ENCODE data around the gene SEH1L.

Gene SEH1L

DNA sequence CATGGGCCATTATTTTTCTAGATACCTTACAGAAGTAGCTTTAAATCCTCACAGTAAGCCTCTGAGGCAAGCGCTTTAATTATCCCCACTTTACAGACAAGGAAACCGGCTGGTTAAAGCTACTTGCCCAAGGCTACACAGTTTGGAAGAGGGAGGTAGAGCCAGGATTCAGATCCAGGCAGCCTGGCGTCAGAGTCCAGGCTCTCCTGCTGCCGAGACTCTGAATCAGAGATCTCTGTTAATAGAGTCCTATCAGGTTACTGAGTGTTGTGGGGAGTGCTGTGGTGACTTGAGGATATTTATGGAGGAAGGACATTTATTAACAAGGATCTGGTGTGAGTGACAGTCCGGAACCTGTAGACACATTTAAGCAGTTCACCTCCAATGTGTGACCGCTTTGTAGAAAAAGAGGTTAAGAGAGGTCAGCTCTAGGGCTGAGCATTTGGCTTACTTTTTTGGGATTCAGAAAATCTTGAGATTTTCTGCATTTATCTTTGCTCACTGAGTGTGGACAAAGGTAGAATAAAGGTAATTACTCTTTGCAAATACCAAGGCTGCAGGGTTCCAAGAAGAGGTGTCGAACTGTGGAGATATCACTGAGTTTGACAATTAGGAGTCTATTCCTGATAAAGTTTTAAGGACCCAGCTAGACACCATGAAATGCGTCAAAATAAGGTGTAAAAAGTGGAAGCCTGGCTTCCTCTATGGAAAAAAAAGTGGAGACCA lies 41.7 kb downstream of the SEH1L start:
- H3K4me3 ChIP-seq (ENCODE audit: low read depth, low read length) = no peak overlapping the region
- H3K27ac ChIP-seq = no peak overlapping the region
- TF ChIP-seq, protein P1, sequence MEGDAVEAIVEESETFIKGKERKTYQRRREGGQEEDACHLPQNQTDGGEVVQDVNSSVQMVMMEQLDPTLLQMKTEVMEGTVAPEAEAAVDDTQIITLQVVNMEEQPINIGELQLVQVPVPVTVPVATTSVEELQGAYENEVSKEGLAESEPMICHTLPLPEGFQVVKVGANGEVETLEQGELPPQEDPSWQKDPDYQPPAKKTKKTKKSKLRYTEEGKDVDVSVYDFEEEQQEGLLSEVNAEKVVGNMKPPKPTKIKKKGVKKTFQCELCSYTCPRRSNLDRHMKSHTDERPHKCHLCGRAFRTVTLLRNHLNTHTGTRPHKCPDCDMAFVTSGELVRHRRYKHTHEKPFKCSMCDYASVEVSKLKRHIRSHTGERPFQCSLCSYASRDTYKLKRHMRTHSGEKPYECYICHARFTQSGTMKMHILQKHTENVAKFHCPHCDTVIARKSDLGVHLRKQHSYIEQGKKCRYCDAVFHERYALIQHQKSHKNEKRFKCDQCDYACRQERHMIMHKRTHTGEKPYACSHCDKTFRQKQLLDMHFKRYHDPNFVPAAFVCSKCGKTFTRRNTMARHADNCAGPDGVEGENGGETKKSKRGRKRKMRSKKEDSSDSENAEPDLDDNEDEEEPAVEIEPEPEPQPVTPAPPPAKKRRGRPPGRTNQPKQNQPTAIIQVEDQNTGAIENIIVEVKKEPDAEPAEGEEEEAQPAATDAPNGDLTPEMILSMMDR (IDR thresholded peaks at IDR 0.05; ENCODE audit: low read depth, low read length, missing control alignments) = no peak
- H3K27me3 ChIP-seq (replicated peaks) = no peaks in the 10 kb centered on the region
- peaks cover 2% of the 10 kb centered on the region for H3K36me3 ChIP-seq (replicated peaks)
- in situ Hi-C loops (cut with HindIII; ENCODE audit: low pct_ligation_motif_present, low sequenced_read_pairs) = no loop called here
- DNase-seq = no peak

DNA sequence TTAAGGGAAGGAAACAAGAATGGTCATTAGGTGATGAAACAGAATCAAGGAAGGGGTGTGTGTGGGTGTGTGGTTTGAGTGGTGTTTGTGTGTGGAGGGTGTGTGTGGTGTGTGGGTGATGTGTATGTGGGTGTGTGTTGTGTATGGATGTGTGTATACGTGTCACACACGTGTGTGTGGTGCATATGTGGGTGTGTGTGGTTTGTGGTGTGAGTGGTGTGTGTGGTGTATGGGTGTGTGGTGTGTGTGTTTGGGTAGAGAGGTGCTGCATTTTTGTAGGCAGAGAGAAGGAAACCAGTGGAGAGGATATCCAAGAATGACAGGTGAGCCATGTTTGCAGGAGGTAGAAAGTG lies 42.3 kb downstream of the SEH1L start:
- Histone ChIP-seq H3K27me3 (replicated peaks) (no peaks in the 10 kb centered on the region), H3K4me3 (ENCODE audit: low read depth, low read length) (no peak overlapping the region), H3K36me3 (replicated peaks) (peaks cover under 1% of the 10 kb centered on the region), H3K27ac (no peak overlapping the region)
- TF ChIP-seq, protein P1 (IDR thresholded peaks at IDR 0.05; ENCODE audit: low read depth, low read length, missing control alignments) = no peak
- in situ Hi-C loops (cut with HindIII; ENCODE audit: low pct_ligation_motif_present, low sequenced_read_pairs) = no loop called here
- DNase-seq = no peak

DNA sequence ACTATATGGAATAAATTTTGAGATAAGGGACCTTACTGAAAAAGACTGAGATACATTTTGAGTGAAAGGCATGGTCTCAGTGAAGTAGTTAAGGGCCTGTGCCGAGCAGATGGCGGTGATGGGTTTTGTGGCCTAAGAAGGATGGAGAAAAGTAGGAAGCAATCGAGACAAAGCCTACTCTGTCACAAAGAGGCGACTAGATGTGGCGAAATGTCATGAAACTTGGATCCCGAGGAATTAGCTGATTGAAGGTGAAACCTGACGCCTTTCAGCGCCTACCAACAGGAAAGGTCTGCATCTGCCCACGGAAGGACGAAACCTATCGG lies 42.8 kb downstream of the SEH1L start:
- peak overlapping the region; percentile 68 for H3K27ac ChIP-seq
- H3K27me3 ChIP-seq (replicated peaks) = no peaks in the 10 kb centered on the region
- TF ChIP-seq, protein P1 (IDR thresholded peaks at IDR 0.05; ENCODE audit: low read depth, low read length, missing control alignments) = no peak
- H3K4me3 ChIP-seq (ENCODE audit: low read depth, low read length) = peak overlapping the region; percentile 78
- peak; percentile 9 for DNase-seq
- H3K36me3 ChIP-seq (replicated peaks) = no peaks in the 10 kb centered on the region
- in situ Hi-C loops (cut with HindIII; ENCODE audit: low pct_ligation_motif_present, low sequenced_read_pairs) = no loop called here

DNA sequence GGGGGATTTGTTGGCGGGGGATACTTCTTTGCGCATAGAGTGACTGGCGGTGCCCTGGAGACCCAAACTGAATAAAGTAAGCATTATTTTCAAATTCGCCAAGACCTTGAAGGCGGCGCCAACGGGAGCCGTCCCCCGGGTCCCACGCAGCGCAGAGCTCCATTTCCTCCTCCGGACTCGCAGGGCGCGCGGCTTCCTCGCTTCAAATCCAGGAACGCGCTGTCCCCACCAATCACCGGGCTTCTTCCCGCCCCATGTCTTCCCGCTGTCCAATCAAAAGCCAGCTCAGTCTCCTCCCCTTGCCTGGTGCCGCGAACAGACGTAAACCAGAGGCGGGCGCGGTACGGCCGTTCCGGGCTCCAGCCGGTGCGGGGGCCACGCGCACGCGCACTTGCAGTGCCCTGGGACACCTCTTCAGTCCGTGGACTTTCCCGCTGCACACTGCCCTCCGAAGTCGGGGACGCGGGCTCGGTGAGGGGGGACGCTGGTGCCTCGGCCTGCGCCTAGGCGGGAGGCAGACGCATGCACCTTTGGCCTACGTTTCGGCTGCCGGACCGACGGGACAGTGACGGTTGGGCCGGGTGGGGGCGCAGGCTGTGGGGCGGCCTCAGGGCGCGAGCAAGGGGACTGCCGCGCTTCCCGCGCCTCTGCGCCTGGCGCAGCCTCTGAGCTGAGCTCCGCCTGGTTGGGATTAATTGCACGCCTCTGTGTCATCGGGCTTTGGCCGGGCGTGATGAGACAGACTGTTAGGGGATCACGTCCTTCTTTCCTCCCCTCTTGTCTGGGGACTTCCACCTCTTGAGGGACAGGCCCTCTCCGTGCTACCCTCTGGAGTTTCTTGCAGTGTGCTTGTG lies 43.4 kb downstream of the SEH1L start, which contains the start of gene CEP192:
Gene CEP192 (plus strand): TSS at position 396 of the 854 bp plus-strand sequence. CDS start 8,063 bp downstream, outside the sequence.
- Histone ChIP-seq H3K4me3 (ENCODE audit: low read depth, low read length) (peak within 1 kb of the TSS; percentile 78), H3K36me3 (replicated peaks) (no peaks in the 10 kb centered on the region), H3K27ac (peak within 1 kb of the TSS; percentile 83), H3K27me3 (replicated peaks) (no peaks in the 10 kb centered on the region)
- TF ChIP-seq, protein P1 (IDR thresholded peaks at IDR 0.05; ENCODE audit: low read depth, low read length, missing control alignments) = no peak
- DNase-seq = peak; percentile 98
- in situ Hi-C loops (cut with HindIII; ENCODE audit: low pct_ligation_motif_present, low sequenced_read_pairs) = no loop called here

DNA sequence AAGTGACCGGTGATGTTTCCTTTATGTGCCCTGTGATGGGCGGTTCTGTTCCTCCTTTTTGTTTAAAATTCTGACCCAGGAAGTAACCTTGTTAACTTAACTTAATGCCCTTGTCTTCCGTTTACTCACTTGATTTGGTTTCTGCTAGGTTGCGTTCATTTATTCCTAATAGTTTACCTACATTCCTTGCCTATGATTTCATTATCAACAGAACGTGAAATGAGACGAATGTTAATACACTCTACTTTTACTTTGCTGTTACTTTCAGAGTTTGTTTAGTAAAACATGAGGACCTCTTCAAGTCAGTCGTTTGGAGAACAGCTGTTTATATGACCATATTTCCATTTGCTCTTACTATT lies 44.0 kb downstream of the SEH1L start:
- TF ChIP-seq, protein P1 (IDR thresholded peaks at IDR 0.05; ENCODE audit: low read depth, low read length, missing control alignments) = no peak
- Histone ChIP-seq H3K4me3 (ENCODE audit: low read depth, low read length) (peak overlapping the region; percentile 78), H3K27ac (peak overlapping the region; percentile 83), H3K36me3 (replicated peaks) (no peaks in the 10 kb centered on the region), H3K27me3 (replicated peaks) (no peaks in the 10 kb centered on the region)
- no peak for DNase-seq
- in situ Hi-C loops (cut with HindIII; ENCODE audit: low pct_ligation_motif_present, low sequenced_read_pairs) = no loop called here
